Right atrium auricular region (tissue), 2 donors: ENCODE data around the gene GALNT12. TPM values are rescaled to one million over a fixed set of nuclear protein-coding genes. Genes with fewer than 3 reads are reported as not detected.

ENCODE experiments used
- DNase-seq: peaks from one replicate; pipeline ENCODE4 v3.0.0-alpha.2; 2019; ENCODE audit warnings: low spot score
- H3K27ac ChIP-seq, 2 donors: fragments of 200-600 bp; sonication (generic); 1 replicate in 1 of 2; 2 replicates in 1 of 2; pipeline ENCODE4 v1.5.1; 2016 to 2019
- H3K27me3 ChIP-seq, 2 donors: fragments of 200-600 bp; sonication (generic); one replicate each; pipeline versions ENCODE4 v1.5.1 to v1.6.0; 2017 to 2019
- H3K36me3 ChIP-seq: fragments of 200-600 bp; sonication (generic); one replicate; pipeline ENCODE4 v1.5.1; 2016
- H3K4me1 ChIP-seq, 2 donors: fragments of 200-600 bp; sonication (generic); one replicate each; pipeline versions ENCODE4 v1.5.1 to v1.6.0; 2017 to 2019
- H3K4me3 ChIP-seq, 2 donors: fragments of 200-600 bp; sonication (generic); 1 replicate in 1 of 2; 2 replicates in 1 of 2; pipeline ENCODE4 v1.5.1; 2017 to 2019; ENCODE audit warnings: mild to moderate bottlenecking in 1 of 2, moderate library complexity in 1 of 2
- H3K9me3 ChIP-seq, 2 donors: fragments of 200-600 bp; sonication (generic); one replicate each; pipeline ENCODE4 v1.5.1; 2019
- total RNA-seq, 2 donors: library from RNA; depleted of rRNA; stranded (reverse); fragments of >200 nt; gene quantifications; one replicate each; pipeline ENCODE4 v1.1.0, GENCODE V29; 2016
- TF ChIP-seq, protein P1 (sequence below), 2 donors: fragments of 200-600 bp; sonication (generic); IDR thresholded peaks; one replicate each; pipeline ENCODE4 v1.5.1; 2019; ENCODE audit warnings: antibody characterized with exemption in 2 of 2

The GALNT12 gene, protein sequence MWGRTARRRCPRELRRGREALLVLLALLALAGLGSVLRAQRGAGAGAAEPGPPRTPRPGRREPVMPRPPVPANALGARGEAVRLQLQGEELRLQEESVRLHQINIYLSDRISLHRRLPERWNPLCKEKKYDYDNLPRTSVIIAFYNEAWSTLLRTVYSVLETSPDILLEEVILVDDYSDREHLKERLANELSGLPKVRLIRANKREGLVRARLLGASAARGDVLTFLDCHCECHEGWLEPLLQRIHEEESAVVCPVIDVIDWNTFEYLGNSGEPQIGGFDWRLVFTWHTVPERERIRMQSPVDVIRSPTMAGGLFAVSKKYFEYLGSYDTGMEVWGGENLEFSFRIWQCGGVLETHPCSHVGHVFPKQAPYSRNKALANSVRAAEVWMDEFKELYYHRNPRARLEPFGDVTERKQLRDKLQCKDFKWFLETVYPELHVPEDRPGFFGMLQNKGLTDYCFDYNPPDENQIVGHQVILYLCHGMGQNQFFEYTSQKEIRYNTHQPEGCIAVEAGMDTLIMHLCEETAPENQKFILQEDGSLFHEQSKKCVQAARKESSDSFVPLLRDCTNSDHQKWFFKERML
- total RNA-seq: 1 to 10 TPM in 1 of 2 donors, under 1 TPM in 1; 0.33 to 2.7 TPM

- Histone ChIP-seq H3K4me3 (peak within 1 kb of the TSS; percentile 35 to 55), H3K27ac (no peak within 1 kb of the TSS), H3K4me1 (peaks cover 0 to 10% of the 10 kb centered on the region in 2 donors), H3K9me3 (no peaks in the 10 kb centered on the region), H3K36me3 (no peaks in the 10 kb centered on the region), H3K27me3 (no peaks in the 10 kb centered on the region)
- no peak for DNase-seq
- TF ChIP-seq, protein P1, sequence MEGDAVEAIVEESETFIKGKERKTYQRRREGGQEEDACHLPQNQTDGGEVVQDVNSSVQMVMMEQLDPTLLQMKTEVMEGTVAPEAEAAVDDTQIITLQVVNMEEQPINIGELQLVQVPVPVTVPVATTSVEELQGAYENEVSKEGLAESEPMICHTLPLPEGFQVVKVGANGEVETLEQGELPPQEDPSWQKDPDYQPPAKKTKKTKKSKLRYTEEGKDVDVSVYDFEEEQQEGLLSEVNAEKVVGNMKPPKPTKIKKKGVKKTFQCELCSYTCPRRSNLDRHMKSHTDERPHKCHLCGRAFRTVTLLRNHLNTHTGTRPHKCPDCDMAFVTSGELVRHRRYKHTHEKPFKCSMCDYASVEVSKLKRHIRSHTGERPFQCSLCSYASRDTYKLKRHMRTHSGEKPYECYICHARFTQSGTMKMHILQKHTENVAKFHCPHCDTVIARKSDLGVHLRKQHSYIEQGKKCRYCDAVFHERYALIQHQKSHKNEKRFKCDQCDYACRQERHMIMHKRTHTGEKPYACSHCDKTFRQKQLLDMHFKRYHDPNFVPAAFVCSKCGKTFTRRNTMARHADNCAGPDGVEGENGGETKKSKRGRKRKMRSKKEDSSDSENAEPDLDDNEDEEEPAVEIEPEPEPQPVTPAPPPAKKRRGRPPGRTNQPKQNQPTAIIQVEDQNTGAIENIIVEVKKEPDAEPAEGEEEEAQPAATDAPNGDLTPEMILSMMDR (IDR thresholded peaks at IDR 0.05): no peak
Measured at GRCh38 chr9:98807070-98807813, at the start of gene GALNT12. Gene GALNT12 (plus strand): TSS chr9:98807670. CDS start chr9:98807699, 29 bp downstream.

- Histone ChIP-seq H3K9me3 (peaks cover 0 to 17% of the 10 kb centered on the region in 2 donors), H3K27me3 (no peaks in the 10 kb centered on the region), H3K4me3 (no peak overlapping the region), H3K36me3 (peaks cover 11% of the 10 kb centered on the region), H3K27ac (no peak overlapping the region), H3K4me1 (no peaks in the 10 kb centered on the region)
- no peak for DNase-seq
- TF ChIP-seq, protein P1 (IDR thresholded peaks at IDR 0.05): no peak
Measured at GRCh38 chr9:98760231-98760630, 47.2 kb upstream of the GALNT12 start.

GRCh38 chr9:98763986-98764745 lies 43.3 kb upstream of the GALNT12 start:
- Histone ChIP-seq H3K9me3 (peaks cover 0 to 6% of the 10 kb centered on the region in 2 donors), H3K27ac (no peak overlapping the region), H3K4me3 (no peak overlapping the region), H3K27me3 (no peaks in the 10 kb centered on the region), H3K4me1 (no peaks in the 10 kb centered on the region), H3K36me3 (peaks cover 13% of the 10 kb centered on the region)
- TF ChIP-seq, protein P1 (IDR thresholded peaks at IDR 0.05): no peak
- no peak for DNase-seq

DNA sequence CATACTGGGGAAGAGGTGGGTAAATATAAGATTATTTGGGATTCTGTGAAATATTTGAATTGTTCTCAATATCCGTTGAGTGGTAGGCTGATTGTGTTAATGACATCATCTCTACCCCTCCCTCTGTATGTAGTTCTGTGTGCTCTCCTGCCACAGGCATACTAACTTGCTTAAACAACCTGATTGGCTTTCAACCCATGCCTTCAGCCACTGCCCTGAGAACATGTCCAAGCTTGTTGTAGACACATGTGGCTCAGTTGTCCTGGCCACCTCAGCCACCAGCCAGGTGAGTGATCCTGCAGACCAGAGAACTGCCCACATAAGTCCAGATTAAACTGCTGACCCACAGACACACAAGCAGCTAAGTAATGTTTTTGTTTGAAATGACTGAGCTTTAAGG lies 42.2 kb upstream of the GALNT12 start:
- Histone ChIP-seq H3K27ac (no peak overlapping the region), H3K27me3 (no peaks in the 10 kb centered on the region), H3K36me3 (peaks cover 13% of the 10 kb centered on the region)

GRCh38 chr9:98766586-98766985 lies 40.9 kb upstream of the GALNT12 start:
- Histone ChIP-seq H3K36me3 (peaks cover 24% of the 10 kb centered on the region), H3K4me3 (no peak overlapping the region), H3K4me1 (no peaks in the 10 kb centered on the region), H3K27ac (no peak overlapping the region), H3K27me3 (no peaks in the 10 kb centered on the region), H3K9me3 (peaks cover 0 to 6% of the 10 kb centered on the region in 2 donors)
- TF ChIP-seq, protein P1 (IDR thresholded peaks at IDR 0.05): no peak
- DNase-seq: no peak

More for the DNA sequence above, 42.2 kb upstream of the GALNT12 start:
- DNase-seq: no peak
- H3K9me3 ChIP-seq: peaks cover 0 to 6% of the 10 kb centered on the region in 2 donors
- TF ChIP-seq, protein P1 (IDR thresholded peaks at IDR 0.05): no peak
- H3K4me3 ChIP-seq: no peak overlapping the region
- H3K4me1 ChIP-seq: no peaks in the 10 kb centered on the region
